Adipocyte (in vitro differentiated cells): ENCODE results near the gene ZNF500.
"Not testable (repeated sequence)": the region's sequence is repeated elsewhere in the genome, so short reads cannot be mapped to it uniquely, and the experiment has no call there.

ENCODE experiments used
- DNase-seq: peaks from one replicate; pipeline ENCODE4 v3.0.0-alpha.2; 2015; ENCODE audit warnings: low read depth
- H3K27me3 ChIP-seq: replicated peaks from 2 replicates; pipeline ENCODE4 v1.7.0; 2013; ENCODE audit warnings: mild to moderate bottlenecking, low read length, moderate library complexity; ENCODE audit not compliant: control insufficient read depth, insufficient read depth
- H3K36me3 ChIP-seq: 2 replicates; pipeline ENCODE4 v1.7.0; 2013; ENCODE audit warnings: low read length, mild to moderate bottlenecking, moderate library complexity; ENCODE audit not compliant: control insufficient read depth, insufficient read depth, severe bottlenecking
- H3K4me1 ChIP-seq: 2 replicates; pipeline ENCODE4 v1.7.0; 2013; ENCODE audit warnings: mild to moderate bottlenecking, low read length, moderate library complexity; ENCODE audit not compliant: control insufficient read depth, insufficient read depth
- H3K4me3 ChIP-seq: 2 replicates; pipeline ENCODE4 v1.7.0; 2013; ENCODE audit warnings: mild to moderate bottlenecking, low read length, moderate library complexity
- H3K9ac ChIP-seq: 2 replicates; pipeline ENCODE4 v1.7.0; 2013; ENCODE audit warnings: mild to moderate bottlenecking, low read length, moderate library complexity
- H3K9me3 ChIP-seq: 2 replicates; pipeline ENCODE4 v1.7.0; 2013; ENCODE audit warnings: mild to moderate bottlenecking, low read length, moderate library complexity; ENCODE audit not compliant: control insufficient read depth

The ZNF500 gene

GRCh38 chr16:4748682-4749411 is 18.1 kb downstream of the ZNF500 start:
- H3K4me1 ChIP-seq: peaks cover 15% of the 10 kb centered on the region
- H3K9ac ChIP-seq: no peak overlapping the region
- H3K27me3 ChIP-seq: no peaks in the 10 kb centered on the region
- no peak overlapping the region for H3K4me3 ChIP-seq
- H3K36me3 ChIP-seq: peaks cover 32% of the 10 kb centered on the region
- no peaks in the 10 kb centered on the region for H3K9me3 ChIP-seq
- DNase-seq: no peak

GRCh38 chr16:4747906-4748681 is 18.9 kb downstream of the ZNF500 start:
- no peak overlapping the region for H3K9ac ChIP-seq
- no peaks in the 10 kb centered on the region for H3K27me3 ChIP-seq
- DNase-seq: no peak
- H3K4me3 ChIP-seq: no peak overlapping the region
- peaks cover 20% of the 10 kb centered on the region for H3K4me1 ChIP-seq
- peaks cover 25% of the 10 kb centered on the region for H3K36me3 ChIP-seq
- H3K9me3 ChIP-seq: no peaks in the 10 kb centered on the region

- H3K4me3 ChIP-seq: peak overlapping the region; percentile 3
- peaks cover 15% of the 10 kb centered on the region for H3K36me3 ChIP-seq
- H3K9ac ChIP-seq: peak overlapping the region; percentile 33
- H3K4me1 ChIP-seq: peaks cover 20% of the 10 kb centered on the region
- DNase-seq: no peak
- no peaks in the 10 kb centered on the region for H3K9me3 ChIP-seq
- H3K27me3 ChIP-seq: no peaks in the 10 kb centered on the region
Observed at GRCh38 chr16:4746991-4747574, 19.9 kb downstream of the ZNF500 start.

GRCh38 chr16:4746215-4746614 is 20.7 kb downstream of the ZNF500 start:
- Histone ChIP-seq H3K4me1 (peaks cover 20% of the 10 kb centered on the region), H3K27me3 (no peaks in the 10 kb centered on the region), H3K4me3 (no peak overlapping the region), H3K9me3 (no peaks in the 10 kb centered on the region), H3K36me3 (peaks cover 6% of the 10 kb centered on the region), H3K9ac (no peak overlapping the region)
- no peak for DNase-seq

- H3K4me3 ChIP-seq: no peak overlapping the region
- no peaks in the 10 kb centered on the region for H3K27me3 ChIP-seq
- H3K36me3 ChIP-seq: no peaks in the 10 kb centered on the region
- H3K4me1 ChIP-seq: peaks cover 20% of the 10 kb centered on the region
- no peaks in the 10 kb centered on the region for H3K9me3 ChIP-seq
- no peak overlapping the region for H3K9ac ChIP-seq
- DNase-seq: no peak
Observed at GRCh38 chr16:4745274-4745569, 21.7 kb downstream of the ZNF500 start.

GRCh38 chr16:4744555-4745273 is 22.2 kb downstream of the ZNF500 start:
- Histone ChIP-seq H3K9me3 (no peaks in the 10 kb centered on the region), H3K9ac (no peak overlapping the region), H3K4me3 (no peak overlapping the region), H3K27me3 (no peaks in the 10 kb centered on the region), H3K36me3 (no peaks in the 10 kb centered on the region), H3K4me1 (peaks cover 20% of the 10 kb centered on the region)
- DNase-seq: no peak

GRCh38 chr16:4743226-4743878 is 23.6 kb downstream of the ZNF500 start:
- H3K9ac ChIP-seq: no peak overlapping the region

GRCh38 chr16:4738370-4738769 is 28.6 kb downstream of the ZNF500 start:
- not testable (repeated sequence) for H3K27me3 ChIP-seq

More at GRCh38 chr16:4743226-4743878, 23.6 kb downstream of the ZNF500 start:
- H3K36me3 ChIP-seq: no peaks in the 10 kb centered on the region
- H3K27me3 ChIP-seq: no peaks in the 10 kb centered on the region
- H3K4me3 ChIP-seq: no peak overlapping the region
- H3K9me3 ChIP-seq: no peaks in the 10 kb centered on the region
- no peak for DNase-seq
- H3K4me1 ChIP-seq: peaks cover 20% of the 10 kb centered on the region

GRCh38 chr16:4737545-4737944 is 29.4 kb downstream of the ZNF500 start:
- Histone ChIP-seq H3K27me3 (peaks cover 4% of the 10 kb centered on the region), H3K9ac (no peak overlapping the region), H3K4me3 (no peak overlapping the region), H3K4me1 (peaks cover 5% of the 10 kb centered on the region), H3K9me3 (no peaks in the 10 kb centered on the region), H3K36me3 (no peaks in the 10 kb centered on the region)
- no peak for DNase-seq

More at GRCh38 chr16:4738370-4738769, 28.6 kb downstream of the ZNF500 start:
- H3K9me3 ChIP-seq, H3K36me3 ChIP-seq, H3K9ac ChIP-seq, H3K4me1 ChIP-seq, DNase-seq, H3K4me3 ChIP-seq: not testable (repeated sequence)

- Histone ChIP-seq H3K4me1 (peaks cover 5% of the 10 kb centered on the region), H3K27me3 (peaks cover 4% of the 10 kb centered on the region), H3K4me3 (no peak overlapping the region), H3K9ac (no peak overlapping the region), H3K36me3 (no peaks in the 10 kb centered on the region), H3K9me3 (no peaks in the 10 kb centered on the region)
- no peak for DNase-seq
Observed at GRCh38 chr16:4736546-4736945, 30.4 kb downstream of the ZNF500 start.
